Activated CD8-positive, alpha-beta memory T cell treated with anti-CD3 and anti-CD28 coated beads, Interleukin-2, amount 50 U/mL, for 1 hour (primary cell): ENCODE data around the gene CYSRT1.

ENCODE experiments used
- DNase-seq: peaks from one replicate; pipeline ENCODE4 v3.0.0-alpha.2; 2020; ENCODE audit errors: extremely low read depth

The CYSRT1 gene

GRCh38 chr9:137212520-137212919, 12.5 kb upstream of the CYSRT1 start:
- no peak for DNase-seq

- DNase-seq = no peak
These were observed 11.6 kb upstream of the CYSRT1 start for GRCh38 chr9:137213160-137214060.

- no peak for DNase-seq
These were observed 10.4 kb upstream of the CYSRT1 start for GRCh38 chr9:137214620-137215019.

GRCh38 chr9:137215196-137215986, 9.6 kb upstream of the CYSRT1 start:
- no peak for DNase-seq

GRCh38 chr9:137216188-137216965, 8.6 kb upstream of the CYSRT1 start:
- no peak for DNase-seq

- no peak for DNase-seq
These were observed 7.4 kb upstream of the CYSRT1 start for GRCh38 chr9:137217276-137218211.

- no peak for DNase-seq
These were observed 6.7 kb upstream of the CYSRT1 start for GRCh38 chr9:137218212-137218753.

- no peak for DNase-seq
These were observed 6.2 kb upstream of the CYSRT1 start for GRCh38 chr9:137218754-137219271.

GRCh38 chr9:137219757-137220316, 5.1 kb upstream of the CYSRT1 start:
- no peak for DNase-seq

- DNase-seq = no peak
These were observed 4.5 kb upstream of the CYSRT1 start for GRCh38 chr9:137220317-137221094.

GRCh38 chr9:137221095-137221505, 3.9 kb upstream of the CYSRT1 start:
- no peak for DNase-seq

GRCh38 chr9:137221506-137222111, 3.4 kb upstream of the CYSRT1 start:
- no peak for DNase-seq

GRCh38 chr9:137222190-137223077, 2.5 kb upstream of the CYSRT1 start, which contains the start of gene RNF208:
RNF208 (minus strand) TSS chr9:137222240; CDS start chr9:137221212, 1,028 bp downstream.
- no peak for DNase-seq

GRCh38 chr9:137223078-137223970, 1.6 kb upstream of the CYSRT1 start:
- peak; percentile 97 for DNase-seq

GRCh38 chr9:137225699-137226331, 841 bp downstream of the CYSRT1 start:
- no peak for DNase-seq
